Non-pigmented ciliary epithelial cell (primary cell): ENCODE measurements around the gene UGT1A1.
A peak's percentile ranks its signal among the peaks of the same experiment; 100 is the strongest.

Source experiments
- DNase-seq: peaks from one replicate; pipeline ENCODE4 v3.0.0-alpha.2; 2010; ENCODE audit warnings: low read depth

Gene UGT1A1

GRCh38 chr2:233758141-233758540 lies 1.9 kb upstream of the UGT1A1 start:
- DNase-seq: no peak

DNA sequence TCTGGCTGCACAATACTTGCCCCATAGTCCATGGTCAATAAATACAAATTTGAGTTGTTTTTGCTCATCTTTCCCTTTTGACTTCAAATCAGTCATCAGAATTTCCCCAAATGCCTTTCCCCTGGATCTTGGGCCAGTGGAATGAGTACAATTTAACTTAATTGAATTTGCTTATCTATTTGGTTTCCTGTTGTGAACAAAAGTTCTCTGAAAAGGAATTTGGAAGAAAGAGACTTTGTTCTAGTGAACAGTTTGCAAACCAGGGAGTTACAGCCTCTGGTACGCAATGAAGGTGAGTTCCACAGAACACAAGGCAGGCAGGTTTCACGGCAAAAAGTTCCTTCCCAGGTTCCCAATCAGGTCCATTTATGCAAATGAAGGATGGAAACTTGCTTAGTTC lies 1.2 kb upstream of the UGT1A1 start:
- no peak for DNase-seq

- no peak for DNase-seq
Measured at GRCh38 chr2:233761040-233761769, 1.1 kb downstream of the UGT1A1 start.

DNA sequence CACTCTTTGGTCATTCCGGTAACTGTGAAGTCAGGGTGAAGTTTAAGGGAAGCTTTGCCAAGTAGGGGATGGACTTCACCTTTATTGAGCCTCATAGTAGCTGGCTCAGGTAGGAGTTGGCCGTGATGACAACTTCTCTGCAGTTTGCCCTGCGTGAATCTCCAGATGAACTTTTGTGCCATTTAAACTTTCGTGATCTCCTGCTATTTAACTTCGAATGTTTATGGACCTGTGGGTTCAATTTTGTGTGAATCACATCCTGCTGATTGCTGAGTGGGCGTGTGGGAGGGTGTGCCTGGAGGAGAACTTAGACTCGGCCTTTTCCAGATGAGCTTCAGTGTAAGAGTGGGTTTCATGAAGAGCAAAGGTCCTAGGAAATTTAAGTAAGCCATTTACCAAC lies 4.2 kb downstream of the UGT1A1 start:
- DNase-seq: peak; percentile 41

- DNase-seq: no peak
Measured at GRCh38 chr2:233764761-233765160, 4.7 kb downstream of the UGT1A1 start.

GRCh38 chr2:233766416-233766815 lies 6.3 kb downstream of the UGT1A1 start:
- no peak for DNase-seq

DNA sequence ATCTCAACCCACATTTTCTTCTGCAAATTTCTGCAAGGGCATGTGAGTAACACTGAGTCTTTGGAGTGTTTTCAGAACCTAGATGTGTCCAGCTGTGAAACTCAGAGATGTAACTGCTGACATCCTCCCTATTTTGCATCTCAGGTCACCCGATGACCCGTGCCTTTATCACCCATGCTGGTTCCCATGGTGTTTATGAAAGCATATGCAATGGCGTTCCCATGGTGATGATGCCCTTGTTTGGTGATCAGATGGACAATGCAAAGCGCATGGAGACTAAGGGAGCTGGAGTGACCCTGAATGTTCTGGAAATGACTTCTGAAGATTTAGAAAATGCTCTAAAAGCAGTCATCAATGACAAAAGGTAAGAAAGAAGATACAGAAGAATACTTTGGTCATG lies 8.0 kb downstream of the UGT1A1 start:
- DNase-seq: no peak

DNA sequence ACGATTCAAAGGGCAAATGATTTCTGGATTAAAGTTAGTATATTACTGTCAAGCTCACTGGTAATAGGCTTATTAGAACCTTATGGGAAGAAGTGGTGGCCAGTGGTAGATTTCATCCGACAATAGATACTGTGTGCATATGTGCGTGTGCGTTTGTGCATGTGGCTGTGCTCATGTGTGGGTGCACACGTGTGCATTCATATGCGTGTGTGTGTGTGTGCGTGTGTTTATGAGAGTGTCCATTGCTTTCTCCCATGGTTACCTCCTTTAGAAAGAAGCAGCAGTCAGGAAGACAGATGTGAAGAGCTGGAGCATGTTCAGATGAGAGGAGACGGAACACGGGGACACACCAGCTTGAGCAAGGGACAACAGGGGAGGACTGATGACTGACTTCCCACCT lies 9.2 kb downstream of the UGT1A1 start:
- no peak for DNase-seq

- DNase-seq: no peak
Measured at GRCh38 chr2:233772153-233772552, 12.1 kb downstream of the UGT1A1 start.

DNA sequence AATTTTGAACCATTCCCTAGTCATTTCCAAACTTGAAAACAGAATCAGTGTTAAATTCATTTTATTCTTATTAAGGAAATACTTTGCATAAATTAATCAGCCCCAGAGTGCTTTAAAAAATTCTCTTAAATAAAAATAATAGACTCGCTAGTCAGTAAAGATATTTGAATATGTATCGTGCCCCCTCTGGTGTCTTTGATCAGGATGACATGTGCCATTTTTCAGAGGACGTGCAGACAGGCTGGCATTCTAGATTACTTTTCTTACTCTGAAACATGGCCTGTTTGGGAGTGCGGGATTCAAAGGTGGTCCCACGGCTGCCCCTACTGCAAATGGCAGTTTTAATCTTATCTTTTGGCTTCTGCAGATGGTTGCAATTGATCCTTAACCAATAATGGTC lies 12.5 kb downstream of the UGT1A1 start:
- no peak for DNase-seq

DNA sequence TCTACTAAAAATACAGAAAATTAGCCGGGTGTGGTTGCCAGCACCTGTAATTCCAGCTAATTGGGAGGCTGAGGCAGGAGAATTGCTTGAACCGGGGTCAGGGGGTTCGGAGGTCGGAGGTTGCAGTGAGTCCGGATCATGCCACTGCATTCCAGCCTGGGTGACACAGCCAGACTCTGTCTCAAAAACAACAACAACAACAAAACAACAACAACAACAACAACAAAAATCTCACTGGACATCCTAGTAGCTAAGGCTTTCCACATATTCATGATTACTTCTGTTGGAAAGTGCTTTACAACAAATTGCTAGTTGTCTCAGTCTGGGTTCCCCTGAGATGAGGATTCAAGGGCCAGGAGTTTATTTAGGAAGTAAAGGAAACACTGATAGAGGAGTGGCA lies 13.8 kb downstream of the UGT1A1 start:
- no peak for DNase-seq

- no peak for DNase-seq
Measured at GRCh38 chr2:233775414-233775813, 15.3 kb downstream of the UGT1A1 start.

- no peak for DNase-seq
Measured at GRCh38 chr2:233778030-233778429, 18.0 kb downstream of the UGT1A1 start, which contains the start of gene MROH2A. MROH2A (plus strand) TSS chr2:233778330; CDS start chr2:233779359, 1,029 bp downstream.

GRCh38 chr2:233779722-233780121 lies 19.7 kb downstream of the UGT1A1 start:
- DNase-seq: no peak

- DNase-seq: no peak
Measured at GRCh38 chr2:233780771-233781170, 20.7 kb downstream of the UGT1A1 start.

GRCh38 chr2:233789554-233789953 lies 29.5 kb downstream of the UGT1A1 start:
- no peak for DNase-seq

GRCh38 chr2:233791151-233791882 lies 31.2 kb downstream of the UGT1A1 start:
- no peak for DNase-seq

DNA sequence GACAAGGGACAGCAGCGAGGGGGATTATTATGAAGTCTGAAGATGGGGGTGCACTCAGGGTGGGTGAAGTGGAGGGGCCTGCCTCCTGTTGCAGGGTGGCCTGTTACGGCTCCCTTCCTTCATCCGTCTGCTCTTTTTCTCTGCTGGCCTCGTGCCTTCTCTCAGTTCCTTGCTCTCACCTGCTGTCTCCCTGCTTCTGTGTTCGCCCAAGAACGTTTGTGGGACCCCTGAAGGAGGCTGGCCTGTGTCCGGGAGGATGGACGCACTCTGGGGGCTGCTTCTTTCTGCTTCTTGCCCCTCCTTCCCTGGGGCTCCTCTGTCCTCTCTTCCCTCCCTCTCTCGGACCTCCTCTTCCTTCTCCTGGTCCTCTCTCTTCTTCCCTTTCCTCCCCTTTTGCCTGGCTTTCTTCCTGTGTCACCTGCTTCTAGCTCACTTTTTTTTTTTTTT lies 31.8 kb downstream of the UGT1A1 start:
- DNase-seq: no peak

DNA sequence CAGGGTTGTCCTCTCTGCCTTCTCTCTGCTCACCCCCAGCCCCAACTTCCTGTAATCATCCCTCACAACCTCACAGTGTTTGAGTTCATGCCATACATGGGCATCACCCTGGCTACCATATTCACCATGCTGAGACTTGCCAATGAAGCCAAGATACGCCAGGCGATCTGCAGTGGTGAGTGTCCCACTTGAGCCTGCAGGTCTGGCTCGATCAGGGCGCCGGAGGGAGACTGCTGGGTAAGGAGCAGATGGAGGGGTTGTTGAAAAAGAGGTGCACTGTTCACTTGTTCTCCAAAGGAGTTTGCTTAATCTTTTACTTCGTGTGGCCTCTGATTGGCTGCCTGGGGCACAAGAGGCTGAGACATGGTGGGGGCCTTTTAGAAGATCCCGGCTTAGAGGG lies 32.6 kb downstream of the UGT1A1 start:
- no peak for DNase-seq

GRCh38 chr2:233793465-233794127 lies 33.5 kb downstream of the UGT1A1 start:
- DNase-seq: no peak

DNA sequence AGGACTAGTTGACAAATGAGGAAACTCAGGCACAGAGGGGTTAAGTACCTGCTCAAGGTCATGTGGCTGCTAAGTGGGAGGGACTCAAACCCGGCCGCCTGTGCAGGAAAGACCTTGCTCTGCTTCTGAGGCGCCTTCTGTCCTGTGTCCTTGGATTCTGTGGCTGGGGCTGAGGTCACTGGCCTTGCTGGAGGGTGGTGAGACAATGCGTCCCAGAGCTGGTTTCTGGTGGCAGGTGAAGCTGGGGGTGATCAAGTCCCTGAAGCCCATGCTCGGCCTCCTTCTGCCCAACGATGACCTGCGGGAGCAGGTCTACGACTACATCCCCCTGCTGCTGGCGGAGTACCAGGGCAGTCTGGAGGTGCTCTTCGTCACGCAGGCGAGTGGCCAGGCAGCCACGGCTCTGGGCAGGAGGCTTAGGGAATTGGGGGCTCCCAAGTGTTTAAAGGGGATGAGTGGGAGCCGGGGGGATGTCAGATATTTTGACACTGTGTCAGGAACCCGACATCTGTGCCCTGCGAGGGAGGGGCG lies 34.1 kb downstream of the UGT1A1 start:
- no peak for DNase-seq

- no peak for DNase-seq
Measured at GRCh38 chr2:233795735-233796171, 35.7 kb downstream of the UGT1A1 start.

DNA sequence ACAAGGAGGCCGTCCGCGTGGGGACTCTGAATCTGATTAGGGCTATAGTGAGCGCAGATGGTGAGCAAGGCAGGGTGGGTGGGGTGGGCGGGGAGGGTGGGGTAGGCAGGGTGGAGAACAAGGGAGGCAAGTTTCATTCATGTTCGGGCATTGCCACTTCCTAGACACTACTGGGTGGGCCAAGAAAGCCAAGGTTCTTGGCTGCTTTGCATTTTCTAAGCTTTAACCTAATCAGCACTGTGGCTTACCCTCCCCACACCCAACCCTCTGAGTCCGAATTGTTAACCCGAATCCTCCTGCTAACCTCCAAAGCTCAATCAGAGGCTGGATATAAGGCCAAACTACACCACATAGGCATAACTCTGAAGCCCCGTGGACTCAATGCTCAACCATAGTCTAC lies 36.2 kb downstream of the UGT1A1 start:
- DNase-seq: no peak
